Liver (tissue), 3 donors: ENCODE results near the gene PAPPA.

Experiments
- EGR1 ChIP-seq, 2 donors: IDR thresholded peaks; 2 replicates each; pipeline ENCODE4 v1.6.1; 2016 to 2018; ENCODE audit warnings: antibody characterized with exemption in 2 of 2, low read depth in 2 of 2
- GABPA ChIP-seq, 2 donors: IDR thresholded peaks in 1 of 2; conservative IDR thresholded peaks in 1 of 2; 2 replicates each; pipeline ENCODE4 v1.6.1; 2016; ENCODE audit warnings: antibody characterized with exemption in 2 of 2, mild to moderate bottlenecking in 1 of 2, moderate library complexity in 1 of 2
- HNF4A ChIP-seq, 2 donors: conservative IDR thresholded peaks; 2 replicates each; pipeline ENCODE4 v1.6.1; 2016; ENCODE audit warnings: antibody characterized with exemption in 2 of 2, mild to moderate bottlenecking in 2 of 2
- HNF4G ChIP-seq: IDR thresholded peaks from 2 replicates; pipeline ENCODE4 v1.6.1; 2016; ENCODE audit warnings: antibody characterized with exemption
- RAD21 ChIP-seq, 2 donors: IDR thresholded peaks; 2 replicates each; pipeline ENCODE4 v1.6.1; 2016; ENCODE audit warnings: antibody characterized with exemption in 2 of 2, mild to moderate bottlenecking in 2 of 2
- RXRA ChIP-seq, 2 donors: IDR thresholded peaks; 2 replicates each; pipeline ENCODE4 v1.6.1; 2017 to 2018; ENCODE audit warnings: antibody characterized with exemption in 2 of 2, mild to moderate bottlenecking in 1 of 2
- SP1 ChIP-seq: IDR thresholded peaks from 2 replicates; pipeline ENCODE4 v1.6.1; 2018; ENCODE audit warnings: antibody characterized with exemption, mild to moderate bottlenecking
- TAF1 ChIP-seq: conservative IDR thresholded peaks from 2 replicates; pipeline ENCODE4 v1.6.1; 2016; ENCODE audit warnings: antibody characterized with exemption, mild to moderate bottlenecking
- YY1 ChIP-seq: IDR thresholded peaks from 2 replicates; pipeline ENCODE4 v1.6.1; 2016; ENCODE audit warnings: antibody characterized with exemption, mild to moderate bottlenecking
- TF ChIP-seq, protein P1 (sequence below): IDR thresholded peaks from 2 replicates; pipeline ENCODE4 v1.6.1; 2016; ENCODE audit warnings: antibody characterized with exemption
- TF ChIP-seq, protein P2 (sequence below): fragments of 150-350 bp; IDR thresholded peaks from 2 replicates; pipeline ENCODE4 v1.5.1; 2017; ENCODE audit warnings: improper control_type of control experiment, low read depth, low read length; ENCODE audit not compliant: missing input control
- TF ChIP-seq, protein P3 (sequence below): IDR thresholded peaks from 2 replicates; pipeline ENCODE4 v1.6.1; 2016; ENCODE audit warnings: antibody characterized with exemption, mild to moderate bottlenecking
- TF ChIP-seq, protein P4 (sequence below): IDR thresholded peaks from 2 replicates; pipeline ENCODE4 v1.6.1; 2016; ENCODE audit warnings: antibody characterized with exemption
- donor health status: healthy.
- donor health status: healthy.

DNA sequence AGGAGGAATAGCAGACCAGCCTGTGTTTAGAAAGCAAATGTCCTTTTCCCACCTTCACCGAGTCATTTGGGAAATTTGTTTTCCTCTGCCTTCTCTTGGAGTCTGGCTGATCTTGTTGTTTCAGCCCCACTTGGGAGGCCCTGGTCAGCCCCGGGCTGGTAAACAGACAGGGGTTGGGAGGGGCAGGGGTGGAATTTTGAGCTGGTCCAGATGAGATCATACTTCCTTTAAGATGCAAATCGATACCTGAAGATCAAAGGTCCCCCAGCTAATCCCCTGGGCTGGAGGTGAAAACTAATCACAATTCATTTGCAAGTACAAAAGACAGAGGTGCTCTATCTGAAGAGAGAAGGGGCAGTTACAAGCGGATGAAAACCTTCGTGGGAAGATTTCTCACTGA is 118.4 kb downstream of the PAPPA start:
- TF ChIP-seq, protein P1, sequence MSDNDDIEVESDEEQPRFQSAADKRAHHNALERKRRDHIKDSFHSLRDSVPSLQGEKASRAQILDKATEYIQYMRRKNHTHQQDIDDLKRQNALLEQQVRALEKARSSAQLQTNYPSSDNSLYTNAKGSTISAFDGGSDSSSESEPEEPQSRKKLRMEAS: no peak
- TF ChIP-seq, protein P2, sequence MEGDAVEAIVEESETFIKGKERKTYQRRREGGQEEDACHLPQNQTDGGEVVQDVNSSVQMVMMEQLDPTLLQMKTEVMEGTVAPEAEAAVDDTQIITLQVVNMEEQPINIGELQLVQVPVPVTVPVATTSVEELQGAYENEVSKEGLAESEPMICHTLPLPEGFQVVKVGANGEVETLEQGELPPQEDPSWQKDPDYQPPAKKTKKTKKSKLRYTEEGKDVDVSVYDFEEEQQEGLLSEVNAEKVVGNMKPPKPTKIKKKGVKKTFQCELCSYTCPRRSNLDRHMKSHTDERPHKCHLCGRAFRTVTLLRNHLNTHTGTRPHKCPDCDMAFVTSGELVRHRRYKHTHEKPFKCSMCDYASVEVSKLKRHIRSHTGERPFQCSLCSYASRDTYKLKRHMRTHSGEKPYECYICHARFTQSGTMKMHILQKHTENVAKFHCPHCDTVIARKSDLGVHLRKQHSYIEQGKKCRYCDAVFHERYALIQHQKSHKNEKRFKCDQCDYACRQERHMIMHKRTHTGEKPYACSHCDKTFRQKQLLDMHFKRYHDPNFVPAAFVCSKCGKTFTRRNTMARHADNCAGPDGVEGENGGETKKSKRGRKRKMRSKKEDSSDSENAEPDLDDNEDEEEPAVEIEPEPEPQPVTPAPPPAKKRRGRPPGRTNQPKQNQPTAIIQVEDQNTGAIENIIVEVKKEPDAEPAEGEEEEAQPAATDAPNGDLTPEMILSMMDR: no peak
- TF ChIP-seq SP1: no peak
- TF ChIP-seq TAF1: no peak
- TF ChIP-seq YY1: no peak
- TF ChIP-seq, protein P3, sequence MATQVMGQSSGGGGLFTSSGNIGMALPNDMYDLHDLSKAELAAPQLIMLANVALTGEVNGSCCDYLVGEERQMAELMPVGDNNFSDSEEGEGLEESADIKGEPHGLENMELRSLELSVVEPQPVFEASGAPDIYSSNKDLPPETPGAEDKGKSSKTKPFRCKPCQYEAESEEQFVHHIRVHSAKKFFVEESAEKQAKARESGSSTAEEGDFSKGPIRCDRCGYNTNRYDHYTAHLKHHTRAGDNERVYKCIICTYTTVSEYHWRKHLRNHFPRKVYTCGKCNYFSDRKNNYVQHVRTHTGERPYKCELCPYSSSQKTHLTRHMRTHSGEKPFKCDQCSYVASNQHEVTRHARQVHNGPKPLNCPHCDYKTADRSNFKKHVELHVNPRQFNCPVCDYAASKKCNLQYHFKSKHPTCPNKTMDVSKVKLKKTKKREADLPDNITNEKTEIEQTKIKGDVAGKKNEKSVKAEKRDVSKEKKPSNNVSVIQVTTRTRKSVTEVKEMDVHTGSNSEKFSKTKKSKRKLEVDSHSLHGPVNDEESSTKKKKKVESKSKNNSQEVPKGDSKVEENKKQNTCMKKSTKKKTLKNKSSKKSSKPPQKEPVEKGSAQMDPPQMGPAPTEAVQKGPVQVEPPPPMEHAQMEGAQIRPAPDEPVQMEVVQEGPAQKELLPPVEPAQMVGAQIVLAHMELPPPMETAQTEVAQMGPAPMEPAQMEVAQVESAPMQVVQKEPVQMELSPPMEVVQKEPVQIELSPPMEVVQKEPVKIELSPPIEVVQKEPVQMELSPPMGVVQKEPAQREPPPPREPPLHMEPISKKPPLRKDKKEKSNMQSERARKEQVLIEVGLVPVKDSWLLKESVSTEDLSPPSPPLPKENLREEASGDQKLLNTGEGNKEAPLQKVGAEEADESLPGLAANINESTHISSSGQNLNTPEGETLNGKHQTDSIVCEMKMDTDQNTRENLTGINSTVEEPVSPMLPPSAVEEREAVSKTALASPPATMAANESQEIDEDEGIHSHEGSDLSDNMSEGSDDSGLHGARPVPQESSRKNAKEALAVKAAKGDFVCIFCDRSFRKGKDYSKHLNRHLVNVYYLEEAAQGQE: no peak
- TF ChIP-seq EGR1 (IDR thresholded peaks at IDR 0.05; ENCODE audit: low read depth in 2 of 2): no peak
- TF ChIP-seq GABPA (IDR thresholded peaks at IDR 0.05 in 1 of 2, conservative IDR thresholded peaks at IDR 0.05 in 1 of 2): no peak
- no peak for TF ChIP-seq HNF4G
- TF ChIP-seq HNF4A (conservative IDR thresholded peaks at IDR 0.05): no peak
- no peak for TF ChIP-seq RXRA (IDR thresholded peaks at IDR 0.05)
- no peak for TF ChIP-seq RAD21 (IDR thresholded peaks at IDR 0.05)
- TF ChIP-seq, protein P4, sequence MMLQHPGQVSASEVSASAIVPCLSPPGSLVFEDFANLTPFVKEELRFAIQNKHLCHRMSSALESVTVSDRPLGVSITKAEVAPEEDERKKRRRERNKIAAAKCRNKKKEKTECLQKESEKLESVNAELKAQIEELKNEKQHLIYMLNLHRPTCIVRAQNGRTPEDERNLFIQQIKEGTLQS: no peak
